Adrenal gland (tissue), 5 donors: Measurements from ENCODE around the gene ATP6AP1.
A peak's percentile ranks its signal among the peaks of the same experiment; 100 is the strongest.

Source experiments
- CTCF ChIP-seq, 6 experiments: fragments of 450-650 bp in 4 of 6; fragments of 200-600 bp in 2 of 6; sonication (generic) in 1 of 6; IDR thresholded peaks; 1 replicate in 5 of 6; 2 replicates in 1 of 6; pipeline versions ENCODE4 v1.5.1 to v1.8.0; 2016 to 2021; ENCODE audit warnings: antibody characterized with exemption in 6 of 6, mild to moderate bottlenecking in 2 of 6, moderate library complexity in 1 of 6
- POLR2A ChIP-seq, 2 donors: fragments of 450-650 bp; IDR thresholded peaks; one replicate each; pipeline ENCODE4 v1.6.1; 2017; ENCODE audit warnings: antibody characterized with exemption in 2 of 2, mild to moderate bottlenecking in 2 of 2, moderate library complexity in 1 of 2
- donor health status: DM: no; HTN: no; CAD: no.

GRCh38 chrX:154443992-154444754, 15.7 kb downstream of the ATP6AP1 start, which contains the start of gene FAM50A:
- TF ChIP-seq POLR2A (IDR thresholded peaks at IDR 0.05) (peak; percentile 52 to 61), CTCF (IDR thresholded peaks at IDR 0.05) (peak in 2 of 6 experiments; percentile 10 to 23)
